DND-41 (cell line): ENCODE results near the gene RANBP17.

ENCODE experiments used
- CTCF ChIP-seq: IDR thresholded peaks from 2 replicates; pipeline ENCODE4 v1.5.1; 2012; ENCODE audit warnings: borderline replicate concordance, low read length, moderate library complexity, mild to moderate bottlenecking; ENCODE audit not compliant: poor library complexity, severe bottlenecking; ENCODE audit errors: extremely low read depth
- EZH2 ChIP-seq: IDR thresholded peaks from 3 replicates; pipeline ENCODE4 v1.6.1; 2012; ENCODE audit warnings: borderline replicate concordance, low read depth, mild to moderate bottlenecking, moderate library complexity, low read length, inconsistent platforms; ENCODE audit not compliant: severe bottlenecking

- no peak for TF ChIP-seq CTCF
- no peak for TF ChIP-seq EZH2
Measured at GRCh38 chr5:171249460-171249859, 387.6 kb downstream of the RANBP17 start.
